ENCODE measurements around the gene PTPRE.
"Not testable (repeated sequence)": the region's sequence is repeated elsewhere in the genome, so short reads cannot be mapped to it uniquely, and the experiment has no call there.

PTPRE gene

GRCh38 chr10:128087146-128087883 is 180.4 kb downstream of the PTPRE start:
- H3K4me3 ChIP-seq (ENCODE audit: insufficient read length, low read depth) = no peak overlapping the region
- H3K36me3 ChIP-seq (ENCODE audit: insufficient read depth, insufficient read length, low read length) = no peaks in the 10 kb centered on the region
- no peak for DNase-seq (ENCODE audit: low read depth, low spot score)
- TF ChIP-seq YY1 (IDR thresholded peaks at IDR 0.05; ENCODE audit: insufficient read depth, insufficient read length) (no peak), ZNF274 (IDR thresholded peaks at IDR 0.05; ENCODE audit: low read depth, low read length) (no peak), SUZ12 (IDR thresholded peaks at IDR 0.05; ENCODE audit: extremely low read depth, insufficient read depth, insufficient read length) (no peak)
- H3K9me3 ChIP-seq (ENCODE audit: insufficient read depth, low read length) = no peaks in the 10 kb centered on the region
- H3K27me3 ChIP-seq (ENCODE audit: insufficient read depth, insufficient read length) = no peaks in the 10 kb centered on the region
- peaks cover 9% of the 10 kb centered on the region for H3K4me1 ChIP-seq (ENCODE audit: insufficient read depth, insufficient read length)
- no peak overlapping the region for H3K9ac ChIP-seq (ENCODE audit: insufficient read length, low read depth)

- Histone ChIP-seq H3K4me3 (ENCODE audit: insufficient read length, low read depth) (no peak overlapping the region), H3K9ac (ENCODE audit: insufficient read length, low read depth) (no peak overlapping the region), H3K4me1 (ENCODE audit: insufficient read depth, insufficient read length) (peaks cover 9% of the 10 kb centered on the region), H3K27me3 (ENCODE audit: insufficient read depth, insufficient read length) (no peaks in the 10 kb centered on the region), H3K36me3 (ENCODE audit: insufficient read depth, insufficient read length, low read length) (no peaks in the 10 kb centered on the region), H3K9me3 (ENCODE audit: insufficient read depth, low read length) (no peaks in the 10 kb centered on the region)
- DNase-seq (ENCODE audit: low read depth, low spot score) = no peak
- TF ChIP-seq SUZ12 (IDR thresholded peaks at IDR 0.05; ENCODE audit: extremely low read depth, insufficient read depth, insufficient read length) = no peak
- TF ChIP-seq YY1 (IDR thresholded peaks at IDR 0.05; ENCODE audit: insufficient read depth, insufficient read length) = no peak
- TF ChIP-seq ZNF274 (IDR thresholded peaks at IDR 0.05; ENCODE audit: low read depth, low read length) = no peak
These were observed 181.2 kb downstream of the PTPRE start for GRCh38 chr10:128087884-128088709.

- Histone ChIP-seq H3K9ac (ENCODE audit: insufficient read length, low read depth) (no peak overlapping the region), H3K27me3 (ENCODE audit: insufficient read depth, insufficient read length) (no peaks in the 10 kb centered on the region), H3K4me3 (ENCODE audit: insufficient read length, low read depth) (no peak overlapping the region), H3K36me3 (ENCODE audit: insufficient read depth, insufficient read length, low read length) (peaks cover 6% of the 10 kb centered on the region), H3K4me1 (ENCODE audit: insufficient read depth, insufficient read length) (no peaks in the 10 kb centered on the region), H3K9me3 (ENCODE audit: insufficient read depth, low read length) (no peaks in the 10 kb centered on the region)
- TF ChIP-seq ZNF274 (IDR thresholded peaks at IDR 0.05; ENCODE audit: low read depth, low read length) (no peak), SUZ12 (IDR thresholded peaks at IDR 0.05; ENCODE audit: extremely low read depth, insufficient read depth, insufficient read length) (no peak), YY1 (IDR thresholded peaks at IDR 0.05; ENCODE audit: insufficient read depth, insufficient read length) (no peak)
- no peak for DNase-seq (ENCODE audit: low read depth, low spot score)
These were observed 184.8 kb downstream of the PTPRE start for GRCh38 chr10:128091636-128092210.

- Histone ChIP-seq H3K4me3 (ENCODE audit: insufficient read length, low read depth) (no peak overlapping the region), H3K9ac (ENCODE audit: insufficient read length, low read depth) (no peak overlapping the region), H3K27me3 (ENCODE audit: insufficient read depth, insufficient read length) (no peaks in the 10 kb centered on the region), H3K9me3 (ENCODE audit: insufficient read depth, low read length) (no peaks in the 10 kb centered on the region), H3K36me3 (ENCODE audit: insufficient read depth, insufficient read length, low read length) (peaks cover 12% of the 10 kb centered on the region), H3K4me1 (ENCODE audit: insufficient read depth, insufficient read length) (no peaks in the 10 kb centered on the region)
- no peak for TF ChIP-seq SUZ12 (IDR thresholded peaks at IDR 0.05; ENCODE audit: extremely low read depth, insufficient read depth, insufficient read length)
- TF ChIP-seq YY1 (IDR thresholded peaks at IDR 0.05; ENCODE audit: insufficient read depth, insufficient read length) = no peak
- no peak for TF ChIP-seq ZNF274 (IDR thresholded peaks at IDR 0.05; ENCODE audit: low read depth, low read length)
- DNase-seq (ENCODE audit: low read depth, low spot score) = no peak
These were observed 185.6 kb downstream of the PTPRE start for GRCh38 chr10:128092454-128092853.

- H3K4me3 ChIP-seq (ENCODE audit: insufficient read length, low read depth); H3K4me1 ChIP-seq (ENCODE audit: insufficient read depth, insufficient read length); DNase-seq (ENCODE audit: low read depth, low spot score); H3K9me3 ChIP-seq (ENCODE audit: insufficient read depth, low read length); H3K27me3 ChIP-seq (ENCODE audit: insufficient read depth, insufficient read length); H3K9ac ChIP-seq (ENCODE audit: insufficient read length, low read depth): not testable (repeated sequence)
- peaks cover 32% of the 10 kb centered on the region for H3K36me3 ChIP-seq (ENCODE audit: insufficient read depth, insufficient read length, low read length)
These were observed 187.7 kb downstream of the PTPRE start for GRCh38 chr10:128094596-128094995.

- Histone ChIP-seq H3K27me3 (ENCODE audit: insufficient read depth, insufficient read length) (no peaks in the 10 kb centered on the region), H3K36me3 (ENCODE audit: insufficient read depth, insufficient read length, low read length) (peaks cover 38% of the 10 kb centered on the region), H3K9ac (ENCODE audit: insufficient read length, low read depth) (no peak overlapping the region), H3K4me1 (ENCODE audit: insufficient read depth, insufficient read length) (no peaks in the 10 kb centered on the region), H3K4me3 (ENCODE audit: insufficient read length, low read depth) (no peak overlapping the region), H3K9me3 (ENCODE audit: insufficient read depth, low read length) (no peaks in the 10 kb centered on the region)
- no peak for DNase-seq (ENCODE audit: low read depth, low spot score)
- TF ChIP-seq ZNF274 (IDR thresholded peaks at IDR 0.05; ENCODE audit: low read depth, low read length) (no peak), SUZ12 (IDR thresholded peaks at IDR 0.05; ENCODE audit: extremely low read depth, insufficient read depth, insufficient read length) (no peak), YY1 (IDR thresholded peaks at IDR 0.05; ENCODE audit: insufficient read depth, insufficient read length) (no peak)
These were observed 188.3 kb downstream of the PTPRE start for GRCh38 chr10:128095027-128095752.
